Esophagus squamous epithelium (tissue), 5 donors: ENCODE measurements around the gene CHI3L2. TPM values are rescaled to one million over a fixed set of nuclear protein-coding genes. Genes with fewer than 3 reads are reported as not detected.

Experiments
- DNase-seq: peaks from one replicate; lab custom pipeline; 2025; lab: John Stamatoyannopoulos, UW
- H3K27ac ChIP-seq, 4 donors: fragments of 200-600 bp; sonication (generic); one replicate each; pipeline ENCODE4 v1.5.1; 2016 to 2019; ENCODE audit warnings: mild to moderate bottlenecking in 1 of 4
- H3K27me3 ChIP-seq, 4 donors: fragments of 200-600 bp; sonication (generic); 1 replicate in 3 of 4; 2 replicates in 1 of 4; pipeline versions ENCODE4 v1.5.1 to v1.6.0; 2017 to 2021; ENCODE audit warnings: antibody characterized with exemption in 1 of 4
- H3K36me3 ChIP-seq, 3 donors: fragments of 200-600 bp; sonication (generic); one replicate each; pipeline ENCODE4 v1.5.1; 2016 to 2019
- H3K4me1 ChIP-seq, 3 donors: fragments of 200-600 bp; sonication (generic); one replicate each; pipeline ENCODE4 v1.5.1; 2017 to 2019
- H3K4me3 ChIP-seq, 4 donors: fragments of 200-600 bp; sonication (generic); 1 replicate in 3 of 4; 2 replicates in 1 of 4; pipeline ENCODE4 v1.5.1; 2016 to 2019; ENCODE audit warnings: mild to moderate bottlenecking in 2 of 4, moderate library complexity in 1 of 4
- H3K9me3 ChIP-seq, 3 donors: fragments of 200-600 bp; sonication (generic); one replicate each; pipeline ENCODE4 v1.5.1; 2016 to 2019
- CTCF ChIP-seq, 6 experiments: fragments of 450-650 bp in 4 of 6; fragments of 200-600 bp in 2 of 6; sonication (generic) in 2 of 6; IDR thresholded peaks; one replicate each; pipeline ENCODE4 v1.5.1; 2016 to 2019; ENCODE audit warnings: antibody characterized with exemption in 6 of 6, mild to moderate bottlenecking in 4 of 6, moderate library complexity in 4 of 6
- POLR2A ChIP-seq, 4 donors: fragments of 450-650 bp; IDR thresholded peaks; one replicate each; pipeline ENCODE4 v1.6.1; 2017; ENCODE audit warnings: antibody characterized with exemption in 4 of 4, mild to moderate bottlenecking in 4 of 4, moderate library complexity in 3 of 4
- WGBS, 2 donors: methylation state at CpG; one replicate each; pipeline ENCODE4 v1.1.5; 2018; 5-methylcytosine and 5-hydroxymethylcytosine counted together
- intact Hi-C: fragments of 100-400 bp; cut with DNase I; formaldehyde crosslinking; loops from one replicate; pipeline ENCODE4 v1.15.0; 2022
- total RNA-seq, 4 donors: library from RNA; depleted of rRNA; stranded (reverse); fragments of >200 nt; gene quantifications; one replicate each; pipeline ENCODE4 v1.1.0, GENCODE V29; 2016
- donor health status: DM: yes; HTN: yes; CAD: no.

CHI3L2 gene
- total RNA-seq, 4 donors from 2014 or later, result 0.57 to 42.4 (median 1.8) TPM

DNA sequence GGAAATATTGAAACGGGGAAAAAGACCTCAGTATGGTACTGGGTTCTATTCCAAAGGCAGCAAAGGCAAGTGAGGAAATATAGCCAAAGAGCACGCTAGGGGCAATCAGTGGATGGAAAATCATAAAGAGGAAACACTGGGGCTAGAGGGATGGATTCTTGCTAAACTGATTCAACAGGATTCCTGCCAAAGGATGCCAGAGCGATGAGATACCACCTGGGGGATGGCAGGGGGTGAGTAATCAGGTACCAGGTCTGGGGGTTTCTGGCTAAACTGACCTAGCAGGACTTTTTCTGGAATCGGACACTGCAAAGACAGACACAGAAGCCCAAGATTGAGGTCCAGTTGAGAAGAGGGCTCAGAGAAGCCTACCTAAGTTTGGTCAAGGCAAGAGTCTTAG lies 6.7 kb downstream of the CHI3L2 start:
- peaks cover 0 to 7% (median 0%) of the 10 kb centered on the region in 3 donors for H3K4me1 ChIP-seq
- H3K27me3 ChIP-seq, result no peaks in the 10 kb centered on the region
- no peak overlapping the region for H3K27ac ChIP-seq
- WGBS, 2 donors, result 89 to 92% methylated on average over 4 of the region's 4 CpGs
- intact Hi-C loops, result no loop called here
- H3K9me3 ChIP-seq, result no peaks in the 10 kb centered on the region
- H3K4me3 ChIP-seq, result no peak overlapping the region
- TF ChIP-seq CTCF (IDR thresholded peaks at IDR 0.05), result no peak
- no peak for TF ChIP-seq POLR2A (IDR thresholded peaks at IDR 0.05)
- no peak for DNase-seq
- H3K36me3 ChIP-seq, result no peaks in the 10 kb centered on the region

DNA sequence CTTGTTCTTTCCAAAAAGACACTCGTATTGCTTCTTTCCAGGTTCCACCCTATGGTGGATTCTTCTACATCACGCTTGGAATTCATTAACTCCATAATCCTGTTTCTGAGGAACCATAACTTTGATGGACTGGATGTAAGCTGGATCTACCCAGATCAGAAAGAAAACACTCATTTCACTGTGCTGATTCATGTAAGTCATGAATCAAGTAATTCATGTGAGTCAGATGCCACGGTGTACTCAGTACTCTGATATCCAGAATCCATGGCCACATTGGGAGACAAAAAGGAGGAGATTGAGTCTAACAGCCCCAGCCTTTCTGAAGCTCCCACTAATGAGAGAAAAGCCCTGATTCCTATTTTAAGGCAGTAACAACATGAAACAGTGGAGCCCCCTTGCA lies 7.4 kb downstream of the CHI3L2 start:
- Histone ChIP-seq H3K4me1 (peaks cover 0 to 7% (median 0%) of the 10 kb centered on the region in 3 donors), H3K27ac (no peak overlapping the region), H3K36me3 (no peaks in the 10 kb centered on the region), H3K27me3 (no peaks in the 10 kb centered on the region), H3K9me3 (no peaks in the 10 kb centered on the region), H3K4me3 (no peak overlapping the region)
- 62 to 71% methylated on average over 3 of the region's 3 CpGs for WGBS, 2 donors
- no peak for DNase-seq
- TF ChIP-seq POLR2A (IDR thresholded peaks at IDR 0.05) (no peak), CTCF (IDR thresholded peaks at IDR 0.05) (no peak)
- intact Hi-C loops, result no loop called here

DNA sequence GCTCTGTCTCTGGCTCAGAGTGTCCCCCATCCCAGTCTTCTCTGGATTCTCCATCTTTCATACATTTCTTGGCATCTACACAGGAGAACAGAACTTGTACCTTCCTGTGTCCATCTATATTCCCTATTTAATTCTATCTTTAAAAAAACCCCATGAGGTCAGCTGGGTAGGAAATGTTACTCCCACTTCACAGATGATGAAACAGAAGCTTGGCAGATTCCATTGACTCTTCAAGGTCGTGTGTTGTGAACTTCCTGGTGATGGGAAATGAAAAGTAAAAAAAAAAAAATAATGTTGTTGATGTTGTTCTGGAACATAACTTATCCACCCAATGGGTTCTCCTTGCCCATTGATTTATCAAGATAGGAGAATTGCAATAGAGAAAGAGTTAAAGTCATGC lies 8.9 kb downstream of the CHI3L2 start:
- DNase-seq, result no peak
- 8 to 23% methylated on average over 1 of the region's 1 CpG for WGBS, 2 donors

DNA sequence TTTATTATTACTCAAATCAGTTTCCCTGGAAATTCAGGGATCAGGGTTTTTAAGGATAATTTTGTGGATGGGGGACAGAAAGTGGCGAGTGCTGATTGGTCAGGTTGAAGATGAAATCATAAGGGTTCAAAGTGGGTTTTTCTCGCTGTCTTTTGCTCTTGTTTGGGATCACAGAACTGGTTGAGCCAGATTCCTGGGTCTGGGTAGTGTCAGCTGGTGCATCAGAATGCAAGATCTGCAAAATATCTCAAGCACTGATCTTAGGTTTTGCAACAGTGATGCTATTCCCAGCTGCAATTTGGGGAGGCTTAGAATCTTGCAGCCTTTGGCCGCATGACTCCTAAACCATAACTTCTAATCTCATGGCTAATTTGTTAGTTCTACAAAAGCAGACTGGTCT lies 9.3 kb downstream of the CHI3L2 start:
- Histone ChIP-seq H3K36me3 (no peaks in the 10 kb centered on the region), H3K4me1 (peaks cover 0 to 7% (median 0%) of the 10 kb centered on the region in 3 donors), H3K27ac (no peak overlapping the region), H3K27me3 (no peaks in the 10 kb centered on the region), H3K9me3 (no peaks in the 10 kb centered on the region), H3K4me3 (no peak overlapping the region)
- no peak for DNase-seq
- WGBS, 2 donors, result 55 to 77% methylated on average over 3 of the region's 3 CpGs
- TF ChIP-seq POLR2A (IDR thresholded peaks at IDR 0.05) (no peak), CTCF (IDR thresholded peaks at IDR 0.05) (no peak)
- intact Hi-C loops, result no loop called here

More for the DNA sequence above, 8.9 kb downstream of the CHI3L2 start:
- no peaks in the 10 kb centered on the region for H3K27me3 ChIP-seq
- H3K36me3 ChIP-seq, result no peaks in the 10 kb centered on the region
- intact Hi-C loops, result no loop called here
- no peak overlapping the region for H3K4me3 ChIP-seq
- no peaks in the 10 kb centered on the region for H3K9me3 ChIP-seq
- no peak overlapping the region for H3K27ac ChIP-seq
- peaks cover 0 to 7% (median 0%) of the 10 kb centered on the region in 3 donors for H3K4me1 ChIP-seq
- TF ChIP-seq CTCF (IDR thresholded peaks at IDR 0.05), result no peak
- TF ChIP-seq POLR2A (IDR thresholded peaks at IDR 0.05), result no peak

GRCh38 chr1:111238056-111238795 lies 10.7 kb downstream of the CHI3L2 start:
- no peak for TF ChIP-seq CTCF (IDR thresholded peaks at IDR 0.05)
- TF ChIP-seq POLR2A (IDR thresholded peaks at IDR 0.05), result no peak
- Histone ChIP-seq H3K27ac (no peak overlapping the region), H3K36me3 (no peaks in the 10 kb centered on the region), H3K4me1 (peaks cover 0 to 7% (median 0%) of the 10 kb centered on the region in 3 donors), H3K4me3 (no peak overlapping the region), H3K9me3 (no peaks in the 10 kb centered on the region), H3K27me3 (no peaks in the 10 kb centered on the region)
- WGBS, 2 donors, result 84 to 87% methylated on average over 5 of the region's 5 CpGs
- no peak for DNase-seq
- intact Hi-C loops, result no loop called here
